Measurements from ENCODE around the gene SLC6A1. TPM values are rescaled to one million over a fixed set of nuclear protein-coding genes. Genes with fewer than 3 reads are reported as not detected.
"Not testable (repeated sequence)": the region's sequence is repeated elsewhere in the genome, so short reads cannot be mapped to it uniquely, and the experiment has no call there.

SLC6A1 gene
- total RNA-seq, 1 experiment from 2014 or later, result not detected

DNA sequence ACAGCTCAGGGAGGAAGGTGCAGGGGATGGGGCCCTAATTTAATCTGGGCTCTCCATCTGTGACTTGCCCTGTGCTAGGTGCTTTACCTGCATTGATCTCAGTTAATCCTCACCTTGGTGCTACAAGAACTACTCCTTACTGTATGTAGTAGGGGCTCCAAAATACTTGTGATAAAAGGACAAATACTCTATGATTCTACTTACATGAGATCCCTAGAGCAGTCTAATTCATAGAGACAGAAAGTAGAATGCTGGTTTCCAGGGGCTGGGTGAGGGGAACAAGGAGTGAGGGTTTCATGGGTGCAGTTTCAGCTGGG lies 67.2 kb downstream of the SLC6A1 start:
- DNase-seq (ENCODE audit: low read depth), result no peak

DNA sequence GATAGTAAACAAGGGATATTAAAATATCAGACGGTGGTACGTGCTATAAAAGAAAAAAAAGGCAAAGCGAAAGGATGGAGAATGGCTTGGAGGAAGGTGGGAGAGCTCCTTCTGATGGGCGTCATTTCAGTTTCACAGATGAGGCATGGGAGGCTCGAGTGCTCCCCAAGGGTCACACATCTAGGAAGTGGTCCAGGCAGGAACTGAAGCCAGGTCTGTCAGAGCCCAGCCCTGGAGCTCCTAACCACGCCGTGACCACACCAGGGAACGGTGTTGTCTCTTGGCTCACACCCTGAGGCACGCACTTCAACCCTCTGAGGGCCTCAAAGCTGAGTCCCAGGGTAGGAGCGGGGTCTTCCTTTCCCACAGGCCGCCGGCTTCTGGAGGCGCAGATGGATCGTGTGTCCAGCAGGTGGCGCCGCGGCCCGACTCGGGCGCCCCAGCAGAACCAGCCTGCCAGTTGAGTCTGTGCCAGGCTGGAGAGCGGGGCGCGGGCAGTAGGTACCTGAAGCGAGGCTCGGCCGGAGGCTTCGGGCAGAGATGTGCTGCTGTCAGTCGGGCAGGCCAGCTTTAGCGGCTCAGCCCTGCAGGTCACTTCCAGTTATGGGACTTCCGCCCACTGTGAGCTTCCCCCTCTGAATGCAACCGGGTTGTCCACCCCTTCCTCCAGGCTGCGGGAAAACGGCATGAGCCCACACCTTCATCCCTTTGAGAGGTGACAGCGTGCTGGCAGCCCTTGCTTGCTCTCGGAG lies 68.1 kb downstream of the SLC6A1 start:
- DNase-seq (ENCODE audit: low read depth), result peak; percentile 67

- DNase-seq (ENCODE audit: low read depth), result not testable (repeated sequence)
These were observed 68.8 kb downstream of the SLC6A1 start for GRCh38 chr3:11061268-11061871.

- no peak for DNase-seq (ENCODE audit: low read depth)
These were observed 70.2 kb downstream of the SLC6A1 start for GRCh38 chr3:11062704-11063103.

GRCh38 chr3:11071096-11071755 lies 78.7 kb downstream of the SLC6A1 start:
- DNase-seq (ENCODE audit: low read depth), result no peak

- DNase-seq (ENCODE audit: low read depth), result no peak
These were observed 80.1 kb downstream of the SLC6A1 start for GRCh38 chr3:11072631-11073030.

DNA sequence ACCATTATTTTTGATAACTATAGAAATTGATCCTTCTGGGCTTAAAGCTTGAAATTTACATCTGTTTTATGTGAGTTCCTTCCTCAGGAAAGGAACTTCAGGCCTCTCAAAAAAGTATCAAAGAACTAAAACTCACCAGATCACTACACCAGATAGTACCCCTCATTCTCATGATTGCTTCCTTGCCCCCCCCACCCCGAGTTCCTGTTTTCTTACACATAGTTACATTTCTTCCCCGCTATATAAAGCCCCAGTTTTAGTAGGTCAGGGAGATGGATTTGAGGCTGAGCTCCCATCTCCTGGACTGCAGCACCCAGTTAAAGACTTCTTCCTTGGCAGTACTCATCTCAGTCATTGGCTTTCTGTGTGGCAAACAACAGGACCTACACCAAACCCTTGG lies 81.5 kb downstream of the SLC6A1 start:
- no peak for DNase-seq (ENCODE audit: low read depth)

DNA sequence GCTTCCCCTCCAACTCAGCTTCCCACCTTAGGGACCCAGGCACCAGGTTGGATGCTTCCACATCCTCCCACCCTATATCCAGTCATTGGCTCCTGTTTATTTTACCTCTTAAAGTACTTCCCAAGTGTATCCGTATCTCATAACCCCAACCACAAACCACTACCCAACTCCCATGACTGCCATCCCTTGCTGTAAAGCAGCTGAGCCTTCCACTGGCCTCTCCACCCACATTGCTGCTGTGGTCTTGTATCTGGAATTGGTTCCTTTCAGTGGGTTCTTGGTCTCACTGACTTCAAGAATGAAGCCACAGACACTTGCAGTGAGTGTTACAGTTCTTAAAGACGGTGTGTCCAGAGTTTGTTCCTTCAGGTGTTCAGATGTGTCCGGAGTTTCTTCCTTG lies 81.9 kb downstream of the SLC6A1 start:
- no peak for DNase-seq (ENCODE audit: low read depth)

DNA sequence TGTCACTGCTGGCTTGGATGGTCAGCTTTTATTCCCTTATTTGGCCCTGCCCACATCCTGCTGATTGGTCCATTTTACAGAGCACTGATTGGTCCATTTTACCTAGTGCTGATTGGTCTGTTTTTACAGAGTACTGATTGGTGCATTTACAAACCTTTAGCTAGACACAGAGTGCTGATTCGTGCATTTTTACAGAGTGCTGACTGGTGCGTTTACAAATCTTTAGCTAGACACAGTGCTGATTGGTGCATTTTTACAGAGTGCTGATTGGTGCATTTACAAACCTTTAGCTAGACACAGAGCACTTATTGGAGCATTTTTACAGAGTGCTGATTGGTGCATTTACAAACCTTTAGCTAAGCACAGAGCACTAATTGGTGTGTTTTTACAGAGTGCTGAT lies 82.6 kb downstream of the SLC6A1 start:
- DNase-seq (ENCODE audit: low read depth), result not testable (repeated sequence)

- no peak for DNase-seq (ENCODE audit: low read depth)
These were observed 84.2 kb downstream of the SLC6A1 start for GRCh38 chr3:11076711-11077110.

DNA sequence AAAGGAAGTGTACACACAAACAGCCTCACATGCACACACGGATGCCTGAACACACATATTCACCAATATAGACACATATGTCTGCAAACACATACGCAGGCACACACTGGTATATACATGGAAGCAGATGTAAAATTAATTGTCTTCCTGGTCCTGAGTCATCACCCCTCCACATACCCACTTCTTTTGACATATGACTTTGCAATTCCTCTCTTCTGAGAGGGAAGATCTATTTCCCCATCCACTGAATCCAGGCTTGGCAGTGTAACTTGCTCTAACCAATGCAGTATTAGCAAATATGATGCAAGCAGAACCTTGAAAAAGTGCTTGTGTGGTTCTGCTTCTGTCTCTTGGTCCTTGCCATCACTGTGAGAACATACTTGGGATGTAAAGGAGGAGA lies 84.9 kb downstream of the SLC6A1 start:
- no peak for DNase-seq (ENCODE audit: low read depth)

DNA sequence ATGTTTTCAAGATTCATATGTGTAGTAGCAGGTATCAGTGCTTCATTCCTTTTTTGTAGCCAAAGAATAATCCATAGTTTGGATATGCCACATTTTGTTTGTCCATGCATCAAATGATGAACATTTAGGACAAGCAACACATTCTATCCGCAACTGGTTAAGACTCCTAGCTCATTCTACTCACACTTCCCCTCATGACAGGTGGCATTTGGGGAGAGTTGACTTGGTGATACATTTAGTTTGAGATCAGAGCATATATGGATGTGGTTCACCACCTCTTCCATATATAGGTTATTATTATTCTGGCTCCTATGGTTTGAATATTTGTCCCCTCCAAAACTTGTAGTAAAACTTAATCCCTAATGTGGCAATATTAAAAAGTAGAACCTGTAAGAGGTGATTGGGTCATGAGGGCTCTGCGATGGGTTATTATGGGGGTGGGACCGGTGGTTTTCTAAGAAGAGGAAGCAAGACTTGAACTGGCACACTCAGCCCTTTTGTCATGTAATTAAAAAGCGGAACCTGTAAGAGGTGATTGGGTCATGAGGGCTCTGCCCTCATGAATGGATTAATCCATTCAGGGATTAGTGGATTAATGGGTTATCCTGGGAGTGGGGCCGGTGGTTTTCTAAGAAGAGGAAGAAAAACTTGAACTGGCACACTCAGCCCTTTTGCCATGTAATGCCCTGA lies 86.4 kb downstream of the SLC6A1 start:
- DNase-seq (ENCODE audit: low read depth), result no peak

DNA sequence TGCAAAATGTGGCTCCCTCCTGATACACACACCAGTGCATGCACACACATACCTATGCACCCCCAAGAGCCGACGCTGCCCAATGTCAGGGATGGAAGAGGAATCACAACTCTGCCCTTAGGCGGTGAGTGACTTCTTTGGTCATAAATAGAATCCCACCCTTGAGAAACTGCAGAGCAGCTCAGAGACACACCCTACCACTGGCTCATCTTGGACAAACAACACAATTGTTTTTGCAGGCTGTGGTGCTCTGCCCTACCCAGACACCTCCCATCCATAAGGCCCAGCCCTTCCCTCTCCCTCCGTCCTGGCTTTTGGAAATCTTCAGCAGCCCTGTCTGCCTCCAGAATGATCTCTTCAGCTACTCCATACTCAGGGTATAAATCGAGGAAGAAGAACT lies 87.9 kb downstream of the SLC6A1 start:
- DNase-seq (ENCODE audit: low read depth), result no peak

DNA sequence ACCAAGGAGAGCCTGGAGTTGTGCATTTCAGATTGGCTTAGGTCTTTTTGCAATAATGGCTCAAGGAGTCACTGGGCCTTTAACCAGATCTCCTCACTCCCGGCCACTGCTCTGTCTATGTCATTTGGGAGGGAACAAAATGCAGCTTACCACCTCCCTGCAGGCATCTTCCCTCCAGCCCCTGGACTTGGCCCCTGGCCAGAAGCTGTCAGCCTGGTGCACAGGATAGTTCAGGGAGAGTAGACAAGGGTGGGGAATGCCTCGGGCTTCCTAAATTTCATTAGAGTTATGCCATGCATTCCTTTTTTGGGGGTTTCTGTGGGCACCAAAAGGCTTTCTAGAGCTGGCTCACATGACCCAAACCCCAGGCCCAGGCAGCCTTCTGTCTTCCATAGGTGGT lies 91.5 kb downstream of the SLC6A1 start:
- DNase-seq (ENCODE audit: low read depth), result no peak

GRCh38 chr3:11084677-11085076 lies 92.1 kb downstream of the SLC6A1 start:
- peak; percentile 18 for DNase-seq (ENCODE audit: low read depth)

DNA sequence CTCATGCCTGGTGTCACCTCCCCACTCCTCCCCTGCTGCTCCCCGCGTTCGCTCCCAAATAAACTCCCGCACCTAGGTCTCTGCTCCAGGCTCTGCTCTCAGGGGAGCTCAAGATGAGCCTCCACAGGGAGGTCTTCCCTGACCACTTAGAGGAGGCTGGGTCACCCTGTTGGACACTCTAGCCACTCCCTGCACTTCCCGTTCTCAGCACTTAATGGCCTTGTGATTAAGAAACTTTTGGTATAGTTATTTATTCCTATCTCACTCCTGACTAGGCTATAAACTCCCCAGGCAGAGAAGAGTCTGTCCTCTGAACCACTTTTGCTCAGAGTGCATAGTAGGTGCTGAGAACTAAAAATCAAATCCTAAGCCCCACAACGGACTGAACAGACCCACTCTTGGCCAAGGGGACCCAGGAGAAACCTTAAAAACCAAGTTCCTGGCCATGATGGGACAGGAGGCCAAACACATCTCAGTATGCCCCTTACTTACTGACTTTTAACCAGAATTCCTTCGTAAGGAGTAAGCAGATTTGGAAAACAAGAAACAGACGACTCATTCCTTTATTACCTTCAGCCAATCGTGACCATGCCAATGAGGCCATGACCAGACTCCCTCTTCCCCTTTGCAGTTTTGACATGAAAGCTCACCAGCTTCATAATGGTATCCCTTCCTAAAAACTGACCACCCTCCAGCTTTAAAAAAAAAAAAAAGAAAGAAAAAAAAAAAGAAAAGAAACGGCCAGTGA lies 92.7 kb downstream of the SLC6A1 start:
- peak; percentile 17 for DNase-seq (ENCODE audit: low read depth)

GRCh38 chr3:11086856-11087255 lies 94.3 kb downstream of the SLC6A1 start:
- no peak for DNase-seq (ENCODE audit: low read depth)

- no peak for DNase-seq (ENCODE audit: low read depth)
These were observed 95.5 kb downstream of the SLC6A1 start for GRCh38 chr3:11088066-11088465.

- no peak for DNase-seq (ENCODE audit: low read depth)
These were observed 96.3 kb downstream of the SLC6A1 start for GRCh38 chr3:11088831-11089230.
